GM13976 (cell line): ENCODE data around the gene ASRGL1.
"Not testable (repeated sequence)": the region's sequence is repeated elsewhere in the genome, so short reads cannot be mapped to it uniquely, and the experiment has no call there.

Experiments
- DNase-seq: peaks from one replicate; pipeline ENCODE4 v3.0.0; 2012; ENCODE audit warnings: low spot score
- CTCF ChIP-seq: IDR thresholded peaks from 2 replicates; pipeline ENCODE4 v1.5.1; 2012; ENCODE audit warnings: borderline replicate concordance, mild to moderate bottlenecking; ENCODE audit not compliant: insufficient read depth; ENCODE audit errors: extremely low read depth, missing control alignments, control extremely low read depth
- in situ Hi-C: fragments of 300-500 bp; cut with MboI; formaldehyde crosslinking; loops from one replicate; pipeline ENCODE4 v1.12.0; 2022; ENCODE audit warnings: low sequenced_read_pairs, mixed read lengths, inconsistent platforms; ENCODE audit not compliant: unreplicated experiment

ASRGL1 gene

GRCh38 chr11:62370743-62371440, 33.6 kb downstream of the ASRGL1 start:
- no peak for DNase-seq
- no peak for TF ChIP-seq CTCF
- in situ Hi-C loops, result loop anchor here (10.0 kb wide), 1 partner anchor 46 kb away; no protein-coding TSS in a partner anchor

GRCh38 chr11:62372871-62373270, 35.6 kb downstream of the ASRGL1 start:
- in situ Hi-C loops, result loop anchor here (10.0 kb wide), 1 partner anchor 48 kb away; no protein-coding TSS in a partner anchor
- no peak for DNase-seq

GRCh38 chr11:62373464-62374119, 36.3 kb downstream of the ASRGL1 start:
- in situ Hi-C loops, result loop anchor here (10.0 kb wide), 1 partner anchor 49 kb away; no protein-coding TSS in a partner anchor
- no peak for DNase-seq

More at GRCh38 chr11:62372871-62373270, 35.6 kb downstream of the ASRGL1 start:
- no peak for TF ChIP-seq CTCF

GRCh38 chr11:62374801-62375200, 37.6 kb downstream of the ASRGL1 start:
- in situ Hi-C loops, result loop anchor here (10.0 to 25.0 kb wide), 2 partner anchors 50 to 488 kb away; no protein-coding TSS in a partner anchor
- no peak for DNase-seq
- no peak for TF ChIP-seq CTCF

More at GRCh38 chr11:62373464-62374119, 36.3 kb downstream of the ASRGL1 start:
- no peak for TF ChIP-seq CTCF

- DNase-seq, result not testable (repeated sequence)
- in situ Hi-C loops, result loop anchor here (10.0 to 25.0 kb wide), 2 partner anchors 54 to 484 kb away; no protein-coding TSS in a partner anchor
These were observed 41.3 kb downstream of the ASRGL1 start for GRCh38 chr11:62378459-62379063.

- in situ Hi-C loops, result loop anchor here (10.0 to 25.0 kb wide), 2 partner anchors 55 to 483 kb away; no protein-coding TSS in a partner anchor
- DNase-seq, result not testable (repeated sequence)
These were observed 42.3 kb downstream of the ASRGL1 start for GRCh38 chr11:62379586-62379985.

- TF ChIP-seq CTCF, result peak; percentile 80
- DNase-seq, result peak; percentile 60
- in situ Hi-C loops, result loop anchor here (25.0 kb wide), 1 partner anchor 481 kb away; no protein-coding TSS in a partner anchor
These were observed 43.6 kb downstream of the ASRGL1 start for GRCh38 chr11:62380821-62381245.
